Activated naive CD8-positive, alpha-beta T cell treated with anti-CD3 and anti-CD28 coated beads, Interleukin-2, amount 10 ng/mL, durations not matched to agents 7 days and 5 days (primary cell): ENCODE data around the gene C1QC. TPM values are rescaled to one million over a fixed set of nuclear protein-coding genes. Genes with fewer than 3 reads are reported as not detected.

Source experiments
- ATAC-seq: fragments of 150-1000 bp; cut with Tn5 transposase; one replicate; pipeline ENCODE4 v1.10.0; 2021; ENCODE audit warnings: low read depth, moderate library complexity
- POLR2A ChIA-PET: fragments of 350-600 bp; sonication (Branson Sonifier 250); formaldehyde crosslinking; loops from one replicate; lab custom pipeline; 2021; ENCODE audit warnings: antibody characterized with exemption; lab: Charles Lee
- DNase-seq: peaks from one replicate; pipeline ENCODE4 v3.0.0; 2021
- H3K27ac Mint-ChIP-seq: one replicate; pipeline ENCODE4 v1.8.0; 2022; ENCODE audit warnings: mild to moderate bottlenecking, mixed read lengths
- H3K27me3 Mint-ChIP-seq: one replicate; pipeline ENCODE4 v1.8.0; 2022; ENCODE audit warnings: mild to moderate bottlenecking, moderate library complexity, mixed read lengths
- H3K36me3 Mint-ChIP-seq: one replicate; pipeline ENCODE4 v1.8.0; 2021; ENCODE audit warnings: mild to moderate bottlenecking, mixed read lengths
- H3K4me1 Mint-ChIP-seq: one replicate; pipeline ENCODE4 v1.8.0; 2021; ENCODE audit warnings: mixed read lengths
- H3K4me3 Mint-ChIP-seq: one replicate; pipeline ENCODE4 v1.8.0; 2022; ENCODE audit warnings: mild to moderate bottlenecking, moderate library complexity, mixed read lengths
- H3K9me3 Mint-ChIP-seq: one replicate; pipeline ENCODE4 v1.8.0; 2021; ENCODE audit warnings: mixed read lengths
- total RNA-seq, 2 experiments: library from RNA; stranded (reverse); gene quantifications; one replicate each; pipeline ENCODE4 v1.2.3, GENCODE V29; 2021

C1QC gene
- total RNA-seq, 2 experiments from 2014 or later, result 1.3 to 1.7 TPM

DNA sequence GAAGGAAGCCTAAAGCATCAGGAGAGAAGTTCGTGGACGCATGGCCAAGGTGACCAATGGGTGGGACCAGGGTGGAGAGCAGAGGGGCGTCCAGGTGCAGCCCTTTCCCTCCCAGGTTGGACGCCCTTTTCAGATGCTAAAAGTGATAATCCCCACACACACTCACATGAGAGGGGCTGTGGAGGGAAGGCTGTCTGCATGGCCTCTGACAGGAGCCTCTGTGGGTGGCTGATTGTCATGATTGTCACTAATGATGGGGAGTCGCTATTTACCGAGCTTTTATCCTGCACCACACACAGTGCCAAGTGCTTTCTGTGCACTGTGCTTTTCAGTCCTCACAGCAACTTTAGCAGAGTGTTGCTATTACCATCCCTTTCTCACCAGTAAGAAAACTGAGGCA lies 34.1 kb upstream of the C1QC start:
- H3K4me1 Mint-ChIP-seq, result no peaks in the 10 kb centered on the region
- H3K9me3 Mint-ChIP-seq, result no peaks in the 10 kb centered on the region
- ATAC-seq (no peak), DNase-seq (no peak)
- no peaks in the 10 kb centered on the region for H3K36me3 Mint-ChIP-seq
- H3K27me3 Mint-ChIP-seq, result peaks cover 20% of the 10 kb centered on the region
- POLR2A ChIA-PET, result no interaction called here
- H3K4me3 Mint-ChIP-seq, result no peak overlapping the region
- H3K27ac Mint-ChIP-seq, result no peak overlapping the region

DNA sequence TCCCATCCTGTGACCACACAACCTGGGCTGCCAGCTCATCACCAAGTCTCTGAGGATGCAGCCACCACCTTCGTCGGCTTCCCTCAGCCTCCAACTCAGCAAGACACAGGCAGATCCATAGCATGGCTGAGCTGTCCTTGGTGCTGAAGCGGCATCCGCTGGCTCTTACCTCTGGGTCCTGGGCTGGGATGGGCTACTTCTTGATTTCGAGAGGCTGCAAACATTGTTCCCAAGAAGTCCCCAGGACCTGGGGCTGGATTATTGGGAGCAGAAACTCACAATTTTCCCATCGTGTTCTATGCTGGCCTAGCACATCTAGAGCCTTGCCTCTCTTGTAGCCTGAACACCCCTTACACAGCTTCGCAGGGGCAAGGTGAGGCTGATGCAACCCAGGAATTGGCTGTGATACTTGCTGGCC lies 31.9 kb upstream of the C1QC start:
- H3K9me3 Mint-ChIP-seq, result no peaks in the 10 kb centered on the region
- ATAC-seq (peak; percentile 52), DNase-seq (peak; percentile 54)
- no peak overlapping the region for H3K4me3 Mint-ChIP-seq
- POLR2A ChIA-PET, result no interaction called here
- no peaks in the 10 kb centered on the region for H3K36me3 Mint-ChIP-seq
- H3K4me1 Mint-ChIP-seq, result no peaks in the 10 kb centered on the region
- H3K27me3 Mint-ChIP-seq, result peaks cover 5% of the 10 kb centered on the region
- no peak overlapping the region for H3K27ac Mint-ChIP-seq

DNA sequence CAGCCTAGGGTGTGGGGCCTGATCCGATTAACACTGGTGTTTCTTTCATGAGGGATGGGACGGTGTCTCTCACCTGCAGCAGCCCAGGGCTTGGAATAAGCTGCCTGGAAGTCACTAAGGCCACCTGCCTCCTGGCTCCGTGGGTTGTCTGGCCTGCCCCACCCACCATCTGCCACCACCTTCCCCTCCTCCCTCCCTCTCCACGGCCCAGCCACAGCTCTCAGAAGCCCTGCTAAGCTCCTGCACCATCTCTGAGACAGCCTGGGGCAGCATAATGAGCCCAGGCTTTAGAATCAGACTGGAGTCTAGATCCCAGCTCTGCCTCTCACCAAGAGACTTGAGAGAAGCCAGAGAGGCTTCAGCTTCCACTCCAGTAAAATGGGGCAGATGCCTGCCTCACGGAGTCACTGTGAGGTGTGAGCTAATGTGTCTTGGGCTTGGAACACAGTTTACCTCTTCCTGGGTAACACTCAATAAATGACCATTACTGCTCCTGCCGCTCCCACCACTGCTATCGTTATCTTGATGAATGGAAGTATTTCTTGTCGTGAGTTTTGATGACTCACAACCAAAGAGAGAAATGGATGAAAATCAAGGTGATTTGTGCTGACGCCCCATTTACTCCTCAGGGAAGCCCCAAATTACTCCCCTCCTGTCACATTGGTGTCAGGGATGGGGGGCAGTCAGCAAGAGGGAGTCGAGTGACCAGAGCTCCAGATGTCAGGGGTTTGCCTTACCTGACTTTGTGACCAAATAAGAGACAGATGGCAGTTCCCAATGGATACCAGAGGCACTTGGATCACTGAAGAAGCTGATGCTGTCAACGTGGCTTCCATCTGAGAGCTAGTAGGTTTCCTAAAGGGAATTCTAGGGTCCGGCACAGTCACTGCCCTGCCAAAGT lies 30.5 kb upstream of the C1QC start:
- Mint-ChIP-seq H3K4me3 (no peak overlapping the region), H3K27ac (no peak overlapping the region), H3K36me3 (no peaks in the 10 kb centered on the region), H3K9me3 (no peaks in the 10 kb centered on the region), H3K4me1 (no peaks in the 10 kb centered on the region), H3K27me3 (peaks cover 2% of the 10 kb centered on the region)
- POLR2A ChIA-PET, result no interaction called here
- DNase-seq, result no peak
- ATAC-seq, result no peak

DNA sequence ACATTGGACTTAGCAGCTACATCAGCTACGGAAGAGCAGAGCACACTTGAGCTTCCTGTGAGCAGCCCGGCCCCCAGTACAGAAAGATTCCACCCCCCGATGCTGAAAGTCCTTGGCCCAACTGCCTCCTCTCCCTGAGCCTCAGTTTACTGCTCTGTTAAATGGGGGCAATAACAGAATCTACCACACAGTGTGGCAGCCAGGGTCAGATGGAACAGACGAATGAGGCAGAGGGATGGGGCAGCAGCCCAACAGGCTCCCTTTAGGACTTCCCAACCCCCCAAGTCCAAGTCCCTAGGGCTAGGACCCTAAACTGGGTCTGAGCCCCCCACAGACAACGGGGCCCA lies 29.9 kb upstream of the C1QC start:
- no peak overlapping the region for H3K4me3 Mint-ChIP-seq
- POLR2A ChIA-PET, result no interaction called here
- DNase-seq (no peak), ATAC-seq (no peak)
- H3K27me3 Mint-ChIP-seq, result peaks cover 2% of the 10 kb centered on the region
- no peaks in the 10 kb centered on the region for H3K36me3 Mint-ChIP-seq
- H3K4me1 Mint-ChIP-seq, result no peaks in the 10 kb centered on the region
- H3K27ac Mint-ChIP-seq, result no peak overlapping the region
- no peaks in the 10 kb centered on the region for H3K9me3 Mint-ChIP-seq

DNA sequence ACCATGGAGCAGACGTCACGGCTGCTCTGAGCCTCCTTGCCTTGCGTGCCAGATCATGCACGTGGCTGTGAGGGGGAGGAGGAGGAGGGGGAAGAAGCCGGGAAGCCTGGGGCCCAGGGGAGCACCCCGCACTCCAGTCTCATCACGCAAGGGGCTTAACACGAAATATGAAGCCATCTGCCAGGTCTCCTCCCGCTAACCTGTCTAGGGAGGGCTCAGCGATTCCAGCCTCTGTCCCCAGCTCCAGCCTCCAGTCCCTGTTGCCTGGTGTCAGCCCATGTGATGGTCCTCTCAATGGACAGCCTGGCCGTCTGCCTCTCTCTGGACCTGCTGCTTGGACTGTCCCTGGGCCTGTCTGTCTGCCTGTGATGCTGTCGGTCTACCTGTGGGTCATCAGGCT lies 29.5 kb upstream of the C1QC start:
- H3K4me3 Mint-ChIP-seq, result no peak overlapping the region
- no peak overlapping the region for H3K27ac Mint-ChIP-seq
- no peaks in the 10 kb centered on the region for H3K4me1 Mint-ChIP-seq
- POLR2A ChIA-PET, result no interaction called here
- H3K9me3 Mint-ChIP-seq, result no peaks in the 10 kb centered on the region
- no peaks in the 10 kb centered on the region for H3K36me3 Mint-ChIP-seq
- peaks cover 2% of the 10 kb centered on the region for H3K27me3 Mint-ChIP-seq
- no peak for ATAC-seq
- no peak for DNase-seq

DNA sequence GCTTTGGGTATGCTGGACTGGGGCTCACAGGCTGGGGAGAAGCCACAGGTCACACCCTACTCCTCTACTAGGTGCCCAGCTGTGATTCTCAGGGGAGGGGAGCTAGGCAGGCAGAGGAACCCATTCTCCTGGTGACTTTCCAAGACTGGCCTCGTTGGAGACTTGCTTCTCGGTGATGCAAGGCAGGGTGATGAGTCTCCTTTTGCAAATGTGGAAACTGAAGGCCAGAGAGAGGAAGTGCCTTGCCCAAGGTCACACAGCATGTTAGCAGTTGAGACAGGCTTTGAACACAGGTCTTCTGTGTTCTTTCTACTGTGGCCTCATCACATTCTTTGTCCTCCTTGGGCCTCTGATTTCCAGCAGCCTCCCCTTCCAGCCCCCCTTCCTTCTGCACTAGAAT lies 27.5 kb upstream of the C1QC start:
- H3K4me3 Mint-ChIP-seq, result no peak overlapping the region
- DNase-seq (no peak), ATAC-seq (no peak)
- H3K36me3 Mint-ChIP-seq, result no peaks in the 10 kb centered on the region
- POLR2A ChIA-PET, result no interaction called here
- no peak overlapping the region for H3K27ac Mint-ChIP-seq
- H3K27me3 Mint-ChIP-seq, result peaks cover 6% of the 10 kb centered on the region
- no peaks in the 10 kb centered on the region for H3K4me1 Mint-ChIP-seq
- H3K9me3 Mint-ChIP-seq, result no peaks in the 10 kb centered on the region

DNA sequence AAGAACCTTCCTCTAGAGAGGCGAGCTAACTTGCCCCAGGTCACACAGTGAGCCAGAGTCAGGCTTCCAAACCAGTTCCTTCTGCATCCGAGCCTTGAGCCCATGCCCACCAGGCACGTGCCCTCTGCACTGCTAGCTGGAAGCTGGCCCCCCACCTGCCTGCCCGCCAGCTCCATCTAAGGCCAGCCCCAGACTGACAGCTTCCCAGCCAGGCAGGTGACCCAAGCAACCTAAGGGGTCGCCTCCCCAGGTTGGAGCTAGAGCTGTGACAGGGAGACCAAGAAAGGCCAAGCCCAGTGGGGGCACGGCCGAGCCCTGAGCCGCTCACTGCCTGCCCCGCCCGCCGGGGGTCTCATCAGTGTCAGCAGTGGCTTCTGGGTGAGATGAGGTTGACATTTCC lies 26.9 kb upstream of the C1QC start:
- Mint-ChIP-seq H3K4me1 (no peaks in the 10 kb centered on the region), H3K4me3 (no peak overlapping the region)

DNA sequence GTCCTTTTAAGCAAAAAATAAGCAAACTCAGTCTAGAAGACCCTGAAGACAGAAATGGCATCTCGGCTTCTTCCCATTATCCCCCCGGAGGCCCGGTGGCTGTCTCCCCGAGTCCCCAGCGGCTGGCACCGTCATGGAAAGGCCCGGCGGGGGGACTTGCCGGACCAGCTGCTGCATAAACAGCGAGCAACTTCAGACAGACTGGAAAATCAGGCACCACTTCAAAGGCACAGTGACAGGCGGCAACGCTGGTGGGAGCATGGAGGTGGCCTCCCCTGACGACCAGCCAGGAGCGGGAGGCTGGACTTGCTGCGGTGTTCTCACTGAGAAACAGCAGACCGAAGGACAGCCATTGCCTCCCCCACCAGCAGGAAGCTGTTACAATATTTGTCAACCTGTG lies 25.4 kb upstream of the C1QC start:
- POLR2A ChIA-PET, result no interaction called here
- no peak overlapping the region for H3K27ac Mint-ChIP-seq
- no peaks in the 10 kb centered on the region for H3K4me1 Mint-ChIP-seq
- peaks cover 4% of the 10 kb centered on the region for H3K27me3 Mint-ChIP-seq
- ATAC-seq (no peak), DNase-seq (no peak)
- no peaks in the 10 kb centered on the region for H3K9me3 Mint-ChIP-seq
- H3K4me3 Mint-ChIP-seq, result no peak overlapping the region
- H3K36me3 Mint-ChIP-seq, result no peaks in the 10 kb centered on the region

More for the DNA sequence above, 26.9 kb upstream of the C1QC start:
- Mint-ChIP-seq H3K9me3 (no peaks in the 10 kb centered on the region), H3K27ac (no peak overlapping the region), H3K27me3 (peaks cover 4% of the 10 kb centered on the region), H3K36me3 (no peaks in the 10 kb centered on the region)
- DNase-seq (no peak), ATAC-seq (no peak)
- POLR2A ChIA-PET, result no interaction called here

DNA sequence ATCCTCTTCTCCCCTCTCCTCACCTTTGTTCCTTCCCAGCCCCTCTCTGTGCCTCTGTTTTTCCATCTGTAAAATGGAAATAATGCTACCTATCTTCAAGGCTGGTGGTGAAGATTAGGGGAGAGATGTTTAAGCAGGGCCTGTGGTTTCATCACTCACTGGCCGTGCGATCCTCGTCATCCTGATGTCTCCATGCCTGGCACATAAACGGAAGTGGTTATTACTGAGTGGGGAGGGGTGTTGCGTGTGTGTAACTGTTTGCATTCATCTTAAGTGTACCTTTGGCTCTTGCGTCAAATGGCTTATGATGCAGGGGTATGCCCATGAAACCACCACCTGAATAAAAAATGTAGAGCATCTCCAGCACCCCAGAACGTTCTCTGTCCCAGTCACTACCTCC lies 24.2 kb upstream of the C1QC start:
- H3K27ac Mint-ChIP-seq, result no peak overlapping the region

DNA sequence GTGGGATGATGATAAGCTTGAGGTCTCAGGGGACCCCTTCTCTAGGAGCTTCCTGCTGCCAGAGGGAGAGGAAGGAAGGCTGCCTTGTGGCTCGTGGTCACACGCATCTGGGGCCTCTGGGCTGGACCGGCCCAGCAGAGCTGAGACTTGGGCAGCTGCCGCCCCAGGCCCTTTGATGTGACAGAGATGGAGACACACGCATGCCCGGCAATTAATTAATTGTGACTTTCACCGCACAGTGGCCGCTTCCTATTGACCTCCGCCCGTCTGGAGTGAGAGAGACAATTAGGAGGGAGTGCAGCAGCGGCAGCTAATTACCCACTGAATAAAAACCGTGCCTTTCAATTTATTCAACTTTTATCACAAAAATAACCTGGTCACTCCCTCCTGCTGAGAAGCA lies 23.6 kb upstream of the C1QC start:
- POLR2A ChIA-PET, result no interaction called here

More for the DNA sequence above, 24.2 kb upstream of the C1QC start:
- Mint-ChIP-seq H3K4me1 (no peaks in the 10 kb centered on the region), H3K36me3 (no peaks in the 10 kb centered on the region), H3K9me3 (no peaks in the 10 kb centered on the region), H3K27me3 (peaks cover 6% of the 10 kb centered on the region), H3K4me3 (no peak overlapping the region)
- POLR2A ChIA-PET, result no interaction called here
- DNase-seq (no peak), ATAC-seq (no peak)

DNA sequence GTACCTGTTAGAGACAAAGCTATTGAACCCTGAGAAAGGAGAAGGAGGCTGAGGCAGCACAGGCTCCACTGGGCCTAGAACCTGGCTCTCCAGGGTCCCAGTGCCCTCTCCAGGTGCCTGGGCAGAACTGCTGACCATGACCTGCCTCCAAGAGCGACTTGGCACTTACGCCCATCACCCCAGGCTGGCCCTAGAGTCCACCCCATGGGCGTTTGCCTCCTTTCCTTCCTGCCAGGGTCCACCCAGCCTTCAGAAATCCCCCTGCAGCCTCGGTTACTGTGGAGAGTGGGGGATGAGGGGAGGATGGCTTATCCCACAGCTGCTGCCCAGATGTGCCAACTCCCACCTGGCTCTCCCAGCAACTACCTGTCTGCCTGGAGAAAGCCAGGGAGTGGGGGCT lies 21.7 kb upstream of the C1QC start:
- Mint-ChIP-seq H3K36me3 (no peaks in the 10 kb centered on the region), H3K4me3 (no peak overlapping the region), H3K27ac (no peak overlapping the region), H3K9me3 (no peaks in the 10 kb centered on the region), H3K4me1 (no peaks in the 10 kb centered on the region), H3K27me3 (peaks cover 8% of the 10 kb centered on the region)
- POLR2A ChIA-PET, result no interaction called here
- DNase-seq, result no peak
- ATAC-seq, result no peak

More for the DNA sequence above, 23.6 kb upstream of the C1QC start:
- ATAC-seq (no peak), DNase-seq (no peak)
- Mint-ChIP-seq H3K4me3 (no peak overlapping the region), H3K36me3 (no peaks in the 10 kb centered on the region), H3K4me1 (no peaks in the 10 kb centered on the region), H3K9me3 (no peaks in the 10 kb centered on the region), H3K27me3 (peaks cover 8% of the 10 kb centered on the region), H3K27ac (no peak overlapping the region)

DNA sequence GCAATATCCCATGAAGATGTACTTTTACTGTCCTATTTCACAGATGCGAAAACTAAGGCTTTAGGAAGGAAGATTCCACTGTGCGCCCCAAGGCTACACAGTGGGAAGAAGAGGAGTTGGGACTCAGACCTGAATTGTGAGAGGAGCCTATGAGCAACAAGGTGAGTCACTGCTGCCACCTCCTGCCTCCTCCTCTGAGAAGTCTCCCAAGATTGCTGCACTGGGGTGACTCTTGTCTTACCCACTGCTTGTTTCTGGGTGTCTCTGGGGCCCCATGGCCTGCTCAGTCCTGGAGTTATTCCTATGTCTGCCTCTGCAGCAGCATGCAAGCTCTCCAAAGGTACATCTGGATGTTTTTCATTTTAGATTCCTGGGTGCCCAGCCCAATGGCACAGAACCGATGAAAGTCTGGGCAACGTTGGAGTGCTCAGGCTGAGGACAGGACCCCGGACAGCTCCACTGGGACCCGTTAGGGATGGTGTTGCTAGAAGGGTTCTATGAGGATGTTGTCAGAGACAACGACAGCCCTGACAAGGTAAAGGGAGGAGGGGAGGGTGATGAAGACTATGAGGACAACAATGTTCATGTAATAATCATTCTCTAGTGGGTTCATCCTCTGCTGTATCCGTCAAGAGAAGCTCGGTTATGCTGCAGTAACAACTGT lies 18.0 kb upstream of the C1QC start:
- Mint-ChIP-seq H3K4me3 (no peak overlapping the region), H3K9me3 (no peaks in the 10 kb centered on the region), H3K27me3 (peaks cover 22% of the 10 kb centered on the region)

DNA sequence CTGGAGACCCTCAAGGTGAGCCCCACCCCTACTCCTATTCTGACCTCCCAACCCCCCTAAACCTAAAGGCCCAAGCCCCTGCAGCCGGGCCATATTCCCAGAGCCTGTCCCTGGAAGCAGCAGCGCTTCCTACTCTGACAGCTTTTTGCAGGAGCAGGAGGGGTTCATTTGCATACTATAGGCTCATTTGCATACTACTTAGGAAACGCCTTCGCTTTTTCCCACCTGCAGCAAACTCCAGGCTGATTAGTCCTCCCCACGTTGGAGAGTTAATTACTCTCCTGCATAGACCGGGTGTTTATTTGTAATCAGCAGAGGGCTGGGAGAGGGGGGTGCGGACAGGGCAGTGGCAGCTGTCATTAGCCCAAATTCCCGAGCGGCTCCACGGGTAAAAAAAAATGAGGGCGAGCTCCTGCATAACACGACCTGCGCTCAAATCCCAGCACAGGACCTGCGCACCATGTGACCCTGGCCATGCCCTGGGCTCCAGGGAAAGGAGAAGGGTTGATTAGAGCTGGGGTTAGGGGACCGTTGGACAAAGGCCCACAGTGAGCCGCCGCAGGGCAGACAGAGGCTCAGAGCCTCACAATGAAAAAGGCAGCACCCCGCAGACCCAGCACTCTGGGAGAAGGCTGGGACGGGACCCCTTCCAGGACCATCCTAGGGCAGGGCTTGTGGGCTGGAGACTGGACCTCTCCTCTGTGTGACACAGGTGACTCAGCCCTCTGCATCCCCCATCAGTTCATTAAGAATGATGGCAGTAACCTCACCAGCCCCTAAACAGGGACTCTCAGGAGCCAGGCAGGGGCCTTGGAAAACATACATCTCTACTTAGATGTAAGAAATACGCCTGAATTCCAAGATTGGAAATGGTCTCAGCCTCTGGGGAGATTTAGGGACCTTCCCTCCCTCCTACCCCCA lies 16.9 kb upstream of the C1QC start:
- Mint-ChIP-seq H3K4me3 (no peak overlapping the region), H3K4me1 (no peaks in the 10 kb centered on the region), H3K27ac (no peak overlapping the region), H3K9me3 (no peaks in the 10 kb centered on the region), H3K27me3 (peaks cover 28% of the 10 kb centered on the region), H3K36me3 (no peaks in the 10 kb centered on the region)
- ATAC-seq, result no peak
- POLR2A ChIA-PET, result no interaction called here
- DNase-seq, result no peak

More for the DNA sequence above, 18.0 kb upstream of the C1QC start:
- POLR2A ChIA-PET, result no interaction called here
- Mint-ChIP-seq H3K27ac (no peak overlapping the region), H3K4me1 (no peaks in the 10 kb centered on the region), H3K36me3 (no peaks in the 10 kb centered on the region)
- ATAC-seq (no peak), DNase-seq (no peak)
